ENCODE results near the gene REELD1.

DNA sequence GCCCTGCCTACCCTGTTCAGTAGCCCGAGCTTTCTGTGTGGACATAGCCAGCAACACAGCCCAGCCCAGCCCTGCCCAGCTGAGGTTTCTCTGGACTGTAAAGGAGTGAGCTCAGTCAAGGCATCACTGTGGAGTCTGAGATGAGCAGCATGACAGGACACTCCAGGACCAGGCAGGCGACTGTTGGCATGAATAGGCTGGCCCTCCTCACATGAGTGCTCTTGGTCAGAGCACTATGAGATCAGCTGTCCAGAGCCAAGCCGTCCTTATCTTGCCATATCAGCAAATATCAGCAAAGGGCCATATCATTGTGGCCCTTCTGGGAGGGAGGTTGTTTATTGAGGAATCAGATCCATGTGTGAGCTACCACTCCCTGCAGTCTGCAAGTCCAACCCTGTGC, 30.9 kb downstream of the REELD1 start:
- no peak for TF ChIP-seq POLR2AphosphoS5 (IDR thresholded peaks at IDR 0.05; ENCODE audit: low read depth, low read length)
- TF ChIP-seq POLR2A (IDR thresholded peaks at IDR 0.05; ENCODE audit: low read depth, low read length), result no peak

All from GM12892 (cell line).